Brain pericyte (primary cell): ENCODE results near the gene ALPP.
"Not testable (repeated sequence)": the region's sequence is repeated elsewhere in the genome, so short reads cannot be mapped to it uniquely, and the experiment has no call there.

Source experiments
- DNase-seq: peaks from one replicate; pipeline ENCODE4 v3.0.0-alpha.2; 2012; ENCODE audit warnings: low read depth, low spot score

Gene ALPP

DNA sequence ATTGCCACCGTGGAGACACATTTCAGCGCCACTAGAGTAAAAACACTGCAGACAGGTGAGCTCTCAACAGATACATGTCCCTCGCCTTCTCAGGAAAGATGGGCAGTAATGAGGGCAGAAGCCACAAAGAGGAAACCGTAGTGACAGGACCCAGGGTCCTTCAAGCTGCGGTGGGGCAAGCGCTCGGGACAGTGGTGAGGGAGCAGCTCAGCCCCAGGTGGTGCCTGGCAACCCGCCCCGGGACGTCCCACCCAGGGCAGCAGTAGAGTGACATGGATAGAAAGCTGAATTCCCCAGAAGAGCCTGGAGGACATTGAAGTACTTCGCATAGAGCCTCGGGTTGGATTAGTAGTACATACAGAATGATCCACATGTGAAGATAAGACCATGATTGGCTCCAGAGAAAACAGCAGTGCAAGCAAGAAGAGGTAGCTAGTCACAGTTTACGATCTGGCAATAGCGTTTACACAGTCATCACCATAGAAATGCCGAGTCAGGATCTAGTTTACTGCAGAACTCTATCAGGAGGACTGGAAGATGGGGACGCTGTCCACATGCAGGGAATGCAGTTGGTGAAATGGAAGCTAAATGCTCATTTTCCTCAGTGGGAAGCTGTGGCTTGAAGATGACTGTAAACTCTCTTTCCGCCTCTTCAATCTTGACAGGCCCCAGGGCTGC is 37.4 kb upstream of the ALPP start:
- DNase-seq, result no peak

DNA sequence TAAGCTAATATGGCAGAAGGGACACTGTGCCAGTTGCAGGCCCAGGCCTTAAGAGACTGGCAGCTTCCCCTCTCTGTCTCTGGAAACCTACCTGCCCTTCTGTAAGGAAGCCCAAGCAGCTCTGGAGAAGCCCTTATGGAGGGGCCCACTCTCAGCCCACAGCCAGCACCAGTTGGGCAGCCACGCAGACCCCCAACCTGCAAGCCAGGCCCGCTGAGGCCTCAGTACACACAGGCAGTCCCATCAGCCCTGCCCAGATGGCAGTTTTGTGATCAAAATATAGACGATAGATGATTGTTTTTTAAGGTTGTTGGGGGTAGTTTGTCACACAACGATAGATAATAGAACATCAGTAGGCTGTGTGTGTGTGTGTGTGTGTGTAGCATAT is 36.8 kb upstream of the ALPP start:
- DNase-seq, result no peak

DNA sequence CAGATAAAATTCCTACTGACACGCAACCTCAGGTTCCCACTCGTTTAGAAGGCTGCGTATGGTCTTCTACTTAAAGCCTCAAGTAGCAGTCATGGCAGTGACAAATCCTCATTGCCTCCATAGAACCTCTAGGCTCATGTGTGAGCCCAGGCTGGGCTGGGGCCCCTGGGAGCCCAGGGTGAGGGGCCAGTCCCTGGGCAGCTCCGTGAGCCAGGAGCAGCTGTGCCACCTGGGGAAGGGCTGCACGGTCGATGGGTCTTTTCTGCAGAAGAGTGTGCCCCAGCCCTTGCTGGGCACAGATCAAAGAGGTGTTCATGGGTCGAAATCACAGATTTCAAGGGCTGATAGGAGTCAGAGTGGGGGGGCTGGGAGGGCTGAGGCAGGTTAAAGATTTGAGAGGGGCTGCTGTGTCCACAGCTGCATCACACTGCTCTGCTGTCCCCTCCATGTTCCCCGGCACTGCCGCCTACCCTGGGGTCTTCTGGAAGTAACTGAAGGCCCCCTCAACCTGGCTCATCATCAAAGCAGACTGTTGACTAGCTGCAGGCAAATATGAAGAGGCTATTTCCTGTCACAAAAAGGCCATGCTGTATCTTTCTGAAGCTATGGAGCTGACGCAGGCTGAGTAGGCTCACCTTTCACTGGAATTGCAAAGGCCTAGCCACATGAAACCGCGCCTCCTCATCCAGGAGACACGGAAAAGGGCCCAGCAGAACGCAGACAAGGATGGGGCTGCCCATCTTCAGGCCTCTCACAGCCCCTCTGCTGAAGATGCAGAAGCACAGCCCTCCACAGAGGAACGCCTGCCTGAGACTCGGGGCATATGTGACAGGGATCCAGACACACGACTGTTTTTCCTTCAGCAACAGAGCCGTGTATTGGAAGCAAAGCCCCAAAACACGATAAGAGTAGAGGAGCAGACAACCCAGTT is 35.7 kb upstream of the ALPP start:
- DNase-seq, result no peak

DNA sequence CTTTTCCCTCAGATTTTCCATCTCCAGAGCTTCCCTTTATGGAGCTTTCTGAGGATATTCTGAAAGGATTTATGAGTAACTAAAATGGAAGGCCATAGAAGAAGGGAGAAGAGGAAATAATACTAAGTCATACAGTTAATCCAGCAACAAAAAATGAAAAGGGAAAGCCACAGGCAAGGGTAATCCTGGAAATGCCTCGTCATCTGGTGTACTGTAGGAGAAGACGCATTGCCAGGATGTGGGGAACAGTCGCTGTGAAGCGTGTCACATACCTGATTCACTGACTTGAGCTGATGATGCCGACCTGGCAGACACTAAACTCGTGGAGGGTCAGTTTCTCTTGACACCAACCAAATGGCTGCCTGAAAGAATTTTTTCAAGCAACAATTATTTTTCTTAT is 34.7 kb upstream of the ALPP start:
- no peak for DNase-seq

DNA sequence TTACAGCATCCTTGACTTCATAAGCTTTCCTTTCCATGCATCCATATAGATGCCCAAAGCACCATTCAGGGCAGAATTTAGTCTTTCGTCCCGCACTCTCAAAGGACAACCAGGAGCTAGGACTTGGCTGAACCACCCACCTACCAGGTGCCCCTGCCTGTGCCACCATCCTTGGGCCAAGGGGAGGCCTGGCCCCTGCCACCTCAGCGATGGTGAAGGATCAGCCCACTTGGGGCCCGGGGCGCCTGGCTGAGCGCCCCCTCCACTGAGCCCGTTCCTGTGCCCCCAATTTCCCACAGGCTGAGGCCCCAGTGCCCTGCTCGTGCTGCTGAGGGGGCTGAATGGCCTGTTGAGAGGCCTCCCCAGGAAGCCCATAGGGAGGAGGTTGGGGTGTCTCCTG is 33.3 kb upstream of the ALPP start:
- no peak for DNase-seq

DNA sequence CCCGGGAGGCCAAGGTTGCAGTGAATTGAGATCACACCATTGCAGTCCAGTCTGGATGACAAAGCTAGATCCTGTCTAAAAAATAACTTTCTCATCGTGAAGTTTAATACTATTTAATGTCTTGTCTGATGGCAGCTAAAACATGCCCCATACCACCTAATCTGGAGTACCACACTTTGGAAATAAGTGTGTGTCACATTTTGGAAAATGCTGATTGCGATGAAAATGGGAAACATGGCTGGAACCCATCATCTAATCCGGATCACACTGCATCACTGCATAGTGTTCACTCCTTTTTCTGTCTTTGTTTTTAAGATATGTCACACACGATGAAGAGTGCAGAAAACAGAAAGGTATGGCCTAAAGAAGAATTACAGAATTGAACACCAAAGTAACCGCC is 31.2 kb upstream of the ALPP start:
- DNase-seq, result no peak

DNA sequence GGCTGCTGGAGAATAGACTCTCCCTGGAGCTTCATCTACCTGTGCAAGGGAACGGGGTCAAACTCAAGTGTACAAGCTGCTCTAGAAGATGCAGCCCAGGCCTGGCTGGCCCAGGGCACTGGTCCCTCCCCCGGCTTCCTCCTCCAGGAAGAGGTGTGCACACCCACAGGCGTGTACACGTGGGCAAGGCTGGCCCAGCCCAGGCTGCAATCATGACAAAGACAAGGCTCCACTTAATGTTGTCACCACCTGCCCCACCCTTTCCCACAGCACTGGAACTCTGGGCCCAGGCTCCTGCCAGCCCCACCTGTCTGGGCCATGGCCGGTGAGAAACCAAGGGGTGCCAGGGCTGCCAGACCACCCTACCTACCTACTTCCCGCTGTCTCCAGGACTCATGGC is 29.6 kb upstream of the ALPP start:
- DNase-seq, result no peak

DNA sequence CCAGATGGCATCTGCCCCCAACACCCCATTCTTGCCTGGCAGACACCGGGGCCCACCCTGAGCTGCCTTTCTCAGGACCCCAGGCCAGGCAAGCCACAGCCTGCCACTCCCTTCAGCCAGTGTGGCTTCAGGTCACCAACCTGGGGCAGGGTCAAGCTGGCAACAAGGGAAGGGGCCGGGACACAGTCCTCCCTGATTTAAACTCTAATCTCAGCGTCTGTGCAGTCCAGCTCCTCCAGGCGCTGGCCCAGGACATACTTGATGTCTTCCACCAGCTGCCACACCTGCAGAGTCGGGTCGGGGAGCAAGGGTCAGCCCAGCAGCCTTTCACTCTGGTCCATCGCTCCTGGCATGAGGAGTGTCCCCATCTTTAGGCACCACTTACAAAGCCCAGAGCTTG is 29.0 kb upstream of the ALPP start:
- DNase-seq, result no peak

DNA sequence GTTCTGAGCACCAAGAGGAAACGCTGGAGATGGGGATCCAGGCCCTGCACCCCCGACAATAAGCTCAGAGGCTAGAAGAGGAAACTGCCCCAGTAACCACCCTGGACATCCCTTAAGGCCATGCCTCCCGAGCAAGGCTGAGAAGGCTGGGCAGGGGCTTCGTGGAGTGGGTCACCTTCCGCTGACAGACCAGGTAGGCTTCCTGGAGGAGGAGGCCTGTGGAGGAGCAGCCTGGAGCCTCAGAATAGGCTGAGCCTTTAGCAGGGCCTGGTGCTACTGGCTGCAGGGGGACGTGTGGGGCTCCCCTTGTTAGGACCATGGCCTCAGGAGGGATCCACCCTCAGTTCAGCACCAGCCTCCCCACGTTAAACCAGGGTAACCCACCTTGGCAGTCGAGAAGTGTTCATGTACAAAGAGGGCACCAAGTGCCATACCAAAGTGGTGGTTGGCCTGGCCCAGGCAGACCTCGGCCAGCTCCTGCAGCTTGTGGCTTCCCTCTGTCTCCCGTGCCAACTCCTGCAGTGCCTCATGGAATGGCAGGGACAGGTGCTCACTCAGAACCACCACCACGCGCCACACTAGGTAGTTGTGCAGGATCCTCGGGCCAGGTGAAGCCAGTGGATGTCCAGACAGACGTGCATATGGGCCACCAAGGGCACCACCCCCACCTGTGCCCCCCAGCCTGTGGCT is 28.5 kb upstream of the ALPP start:
- no peak for DNase-seq

DNA sequence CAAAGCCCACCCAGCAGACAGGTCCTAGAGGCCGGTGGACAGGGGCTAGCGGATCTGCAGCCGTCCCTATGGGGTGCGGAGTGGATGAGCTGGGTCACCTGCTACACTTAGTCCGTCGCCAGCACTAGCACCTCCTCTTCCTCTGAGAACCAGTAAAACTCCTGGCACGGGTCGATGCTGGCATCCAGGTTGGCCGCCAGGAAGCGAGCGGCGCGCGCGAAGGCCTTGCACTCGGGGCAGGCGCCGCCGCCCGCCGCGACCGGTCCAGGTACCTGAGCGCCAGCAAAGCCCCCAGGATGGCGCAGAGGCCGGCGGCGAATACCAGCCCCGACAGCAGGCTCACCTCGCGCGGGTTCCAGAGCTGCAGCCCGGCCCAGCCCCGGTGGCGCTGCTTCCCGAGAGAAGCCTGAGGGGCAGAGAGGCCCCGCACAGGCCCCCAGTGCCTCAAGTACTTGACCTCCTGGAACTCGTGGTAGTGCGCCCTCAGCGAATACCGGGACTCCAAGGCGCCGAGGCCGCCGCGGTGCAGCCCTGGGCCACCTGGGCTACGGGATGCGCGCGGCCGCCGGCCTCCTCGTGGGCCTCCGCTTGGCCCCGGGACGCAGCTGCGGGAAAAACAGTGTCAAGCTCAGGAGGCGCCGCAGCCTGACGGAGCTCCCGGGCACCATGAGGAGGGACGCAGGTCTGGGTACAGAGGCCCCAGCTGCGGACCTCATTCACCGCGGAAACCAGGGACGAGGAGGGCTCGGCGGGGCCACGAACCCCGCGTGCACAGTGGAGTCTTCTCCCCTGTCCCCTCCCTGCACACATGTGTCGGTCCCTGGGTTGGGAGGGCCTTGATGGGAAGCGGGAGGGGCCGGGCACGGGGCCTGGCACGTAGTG is 27.5 kb upstream of the ALPP start:
- DNase-seq, result no peak

DNA sequence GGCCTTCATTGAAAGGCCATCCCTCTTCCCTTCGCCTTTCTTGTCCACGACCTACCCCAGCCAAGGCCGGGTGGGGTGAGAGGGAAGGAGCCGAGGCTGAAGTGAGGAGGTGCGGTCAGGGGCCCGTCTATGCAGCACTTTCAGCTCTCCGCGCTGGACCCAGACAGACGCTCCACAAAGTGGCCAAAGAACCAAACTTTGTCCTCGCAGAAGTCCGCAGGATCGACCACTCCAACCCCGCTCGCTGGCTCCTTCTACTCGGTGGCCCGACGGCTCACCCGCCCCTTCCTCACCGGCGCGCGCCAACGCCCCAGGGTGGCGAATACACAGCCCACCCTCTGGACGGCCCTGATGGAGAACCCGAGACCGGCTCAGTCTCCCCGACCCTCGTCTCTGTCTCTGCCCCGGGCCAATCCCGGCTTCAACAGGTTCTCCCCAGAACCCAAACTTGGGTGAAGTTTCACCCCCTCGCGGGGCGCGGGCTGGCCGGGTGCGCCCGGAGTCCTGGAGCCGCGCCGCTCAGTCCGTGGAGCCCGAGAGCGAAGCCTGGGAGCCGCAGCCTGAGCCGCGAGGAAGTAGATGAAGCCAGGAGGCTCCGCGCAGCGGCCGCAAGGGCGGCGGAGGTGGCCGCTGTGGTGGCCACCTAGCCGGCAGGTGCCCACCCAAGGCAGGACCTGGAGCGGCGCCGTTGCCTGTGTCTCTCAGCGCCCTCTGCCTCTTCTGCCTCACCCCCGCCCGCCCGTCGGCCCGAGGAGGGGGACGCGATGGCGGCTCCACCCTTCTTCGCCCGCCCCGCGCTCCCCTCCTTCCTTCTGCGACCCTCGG is 26.7 kb upstream of the ALPP start:
- no peak for DNase-seq

DNA sequence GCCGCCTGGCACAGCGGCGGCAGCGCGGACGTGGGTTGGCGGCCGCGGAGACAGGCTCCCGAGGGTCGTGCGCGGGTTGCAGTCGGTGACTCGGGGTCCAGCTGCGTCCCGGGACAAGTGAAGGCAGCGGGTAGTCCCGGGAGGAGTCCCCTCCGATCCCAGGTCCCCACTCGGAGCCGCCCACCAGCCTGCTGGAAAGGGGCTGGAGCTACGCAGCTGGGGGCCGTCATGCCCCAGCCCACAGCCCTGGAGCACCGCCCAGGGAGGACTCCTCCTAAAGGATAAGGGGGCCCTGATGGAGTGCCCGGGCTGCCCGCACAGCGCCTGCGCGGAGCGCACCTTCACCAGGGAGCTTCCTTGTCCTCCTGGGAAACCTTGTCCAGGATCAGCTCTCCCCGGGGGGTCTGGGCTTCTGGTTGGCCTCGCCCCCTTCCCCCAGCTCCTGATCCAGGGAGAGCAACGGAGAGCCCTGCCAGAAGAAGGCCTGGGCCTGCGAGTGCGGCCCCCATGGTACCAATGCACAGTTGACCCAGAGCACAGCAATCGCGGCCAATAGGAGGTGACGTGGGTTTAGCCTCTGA is 25.9 kb upstream of the ALPP start:
- DNase-seq, result no peak

DNA sequence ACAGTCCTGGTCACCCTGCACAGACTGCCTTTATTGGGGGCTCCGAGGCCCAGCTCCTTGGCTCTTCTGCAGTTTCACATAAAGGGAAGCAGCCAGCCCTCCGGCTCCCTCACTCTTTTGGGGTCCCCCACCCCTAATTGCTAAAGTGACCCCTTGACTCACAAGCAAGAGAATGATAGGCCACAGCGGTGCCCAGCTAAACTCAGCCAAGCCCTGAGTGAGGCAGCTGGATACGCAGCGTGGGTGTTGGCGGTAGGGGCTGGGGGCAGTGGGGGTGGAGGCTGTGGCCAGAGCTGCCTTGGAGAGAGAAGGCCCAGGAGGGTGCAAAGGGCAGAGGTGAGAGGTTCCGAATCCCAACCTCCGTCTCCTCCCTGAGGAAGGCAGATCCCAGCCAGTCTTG is 25.5 kb upstream of the ALPP start:
- DNase-seq, result no peak

DNA sequence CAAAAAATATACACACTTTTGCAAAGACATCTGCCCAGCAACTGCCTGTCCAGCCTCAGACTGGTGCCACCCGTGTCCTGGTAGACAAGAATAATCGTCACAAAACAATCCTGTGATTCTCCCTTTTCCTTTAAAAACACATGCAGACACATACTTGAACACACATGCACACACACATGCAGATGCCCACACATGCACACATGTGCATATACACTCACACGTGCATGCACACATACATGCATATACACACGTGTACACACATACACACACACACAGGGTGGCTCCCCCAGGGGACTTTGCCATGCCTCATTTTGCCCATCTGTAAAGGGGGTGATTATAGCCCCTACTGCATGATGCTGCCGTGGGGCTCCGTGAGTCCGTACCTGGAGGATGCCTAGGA is 24.9 kb upstream of the ALPP start:
- no peak for DNase-seq

DNA sequence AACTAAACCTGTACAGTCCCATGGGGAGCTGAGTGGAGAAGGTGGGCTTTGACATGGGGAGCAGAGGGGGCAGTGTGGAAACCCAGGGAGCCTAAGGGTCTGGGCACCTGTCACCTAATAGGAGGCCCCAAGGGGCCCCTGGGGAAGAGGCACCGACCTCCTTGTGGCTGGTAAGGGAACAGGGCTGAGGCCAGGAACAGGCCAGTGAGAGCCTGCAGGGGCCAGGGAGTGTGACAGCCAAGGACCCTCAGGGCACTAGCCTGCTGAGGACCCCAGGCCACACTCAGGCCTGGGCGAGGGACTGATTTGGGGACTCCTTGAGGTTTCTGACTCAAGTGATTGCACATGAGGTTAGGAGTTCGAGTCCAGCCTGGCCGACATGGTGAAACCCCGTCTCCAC is 24.5 kb upstream of the ALPP start:
- no peak for DNase-seq

DNA sequence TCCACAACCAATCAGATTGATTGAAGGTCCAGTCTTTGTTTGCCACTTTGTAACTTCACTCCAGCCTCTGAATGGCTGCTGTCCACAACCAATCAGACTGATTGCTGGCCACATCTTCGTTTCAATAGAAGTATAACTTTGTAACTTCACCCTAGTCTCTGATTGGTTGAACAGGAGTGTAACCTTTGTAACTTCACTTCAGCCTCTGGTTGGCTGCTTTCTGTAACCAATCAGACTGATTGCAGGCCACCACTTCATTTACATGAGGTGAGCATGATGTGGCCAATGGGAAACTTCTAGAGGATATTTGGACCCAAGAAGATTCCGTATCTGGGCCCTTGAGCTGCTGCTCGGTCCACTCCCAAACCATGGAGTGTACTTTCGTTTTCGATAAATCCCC is 16.9 kb upstream of the ALPP start:
- DNase-seq, result no peak

DNA sequence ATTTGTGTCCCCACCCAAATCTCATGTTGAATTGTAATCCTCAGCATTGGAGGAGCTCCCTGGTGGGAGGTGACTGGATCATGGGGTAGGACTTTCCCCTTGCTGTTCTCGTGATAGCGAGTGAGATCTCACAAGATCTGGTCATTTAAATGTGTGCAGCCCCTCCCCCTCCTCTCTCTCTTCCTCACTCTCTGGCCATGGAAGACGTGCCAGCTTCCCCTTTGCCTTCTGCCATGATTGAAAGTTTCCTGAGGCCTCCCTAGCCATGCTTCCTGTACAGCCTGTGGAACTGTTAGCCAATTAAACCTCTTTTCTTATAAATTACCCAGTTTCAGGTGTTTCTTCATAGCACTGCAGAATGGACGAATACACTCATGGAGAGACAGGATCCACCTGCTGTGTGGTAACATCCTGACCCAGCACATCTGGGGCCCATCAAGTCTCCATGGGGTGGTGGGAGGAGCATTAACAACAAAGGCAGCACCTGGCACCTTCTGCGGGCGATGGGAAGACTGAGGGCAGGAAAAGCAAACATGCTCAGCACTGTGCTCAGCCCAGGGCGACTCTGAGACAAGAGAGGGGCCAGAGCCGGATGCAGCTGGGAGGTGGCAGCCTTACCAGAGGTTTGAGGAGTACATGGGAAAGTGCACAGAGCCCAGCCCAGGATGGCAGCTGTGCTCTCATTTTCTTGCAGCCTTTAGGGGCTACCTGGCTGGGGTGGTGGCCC is 16.2 kb upstream of the ALPP start:
- DNase-seq, result no peak

DNA sequence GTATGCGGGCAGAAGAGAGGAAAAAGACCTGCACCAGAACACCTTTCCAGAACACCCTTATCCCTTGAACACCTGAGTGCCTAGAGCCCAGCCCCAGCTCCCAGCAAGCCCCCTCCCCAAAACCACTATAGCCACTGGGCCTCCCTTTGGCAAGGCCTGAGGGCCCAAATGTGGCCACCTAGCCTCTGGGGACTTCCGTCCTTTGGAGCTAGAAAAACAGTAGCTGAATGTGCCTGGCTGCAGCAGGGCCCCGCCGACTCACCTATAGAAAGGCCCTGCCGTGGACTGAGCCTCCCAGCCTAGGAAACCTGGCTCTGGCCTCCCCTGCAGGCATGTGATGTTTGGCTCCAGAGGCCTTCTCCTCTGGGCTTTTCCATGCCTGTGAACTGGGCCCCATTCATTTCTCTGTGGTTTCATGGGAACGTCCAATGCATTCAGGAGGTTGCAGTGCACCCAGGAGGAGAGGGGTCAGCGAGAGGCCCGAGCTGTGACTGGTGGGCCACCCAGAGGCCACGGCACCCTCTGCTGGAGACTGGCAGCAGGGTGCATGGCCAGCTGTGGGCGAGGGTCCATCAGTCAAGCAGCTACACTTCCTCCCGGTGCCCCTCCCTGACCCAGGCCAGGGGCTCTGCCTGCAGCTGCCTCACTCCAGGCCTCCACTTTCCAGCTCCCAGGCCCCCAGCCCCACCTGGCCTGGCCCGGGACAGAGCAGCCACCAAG is 15.3 kb upstream of the ALPP start:
- DNase-seq, result not testable (repeated sequence)
